GM12878 (cell line): ENCODE data around the gene C1QC.

Experiments used
- CTCF ChIP-seq, 3 experiments: IDR thresholded peaks in 2 of 3; conservative IDR thresholded peaks in 1 of 3; 2 replicates each; pipeline ENCODE4 v1.5.1; 2011; ENCODE audit warnings: low read depth in 3 of 3, low read length in 3 of 3, mild to moderate bottlenecking in 3 of 3, control low read depth in 2 of 3, moderate library complexity in 2 of 3, inconsistent platforms in 1 of 3, mixed read lengths in 1 of 3; ENCODE audit not compliant: control insufficient read depth in 2 of 3, insufficient read depth in 1 of 3; ENCODE audit errors: extremely low read depth in 1 of 3
- GABPA ChIP-seq: IDR thresholded peaks from 2 replicates; pipeline ENCODE4 v1.6.1; 2014; ENCODE audit warnings: antibody characterized with exemption, low read depth, mild to moderate bottlenecking, inconsistent platforms
- JUND ChIP-seq: IDR thresholded peaks from 2 replicates; pipeline ENCODE4 v1.6.1; 2012; ENCODE audit warnings: low read depth, mild to moderate bottlenecking, low read length, improper control_type of control experiment, moderate library complexity
- MLLT1 ChIP-seq: fragments of 450-650 bp; IDR thresholded peaks from 2 replicates; pipeline ENCODE4 v1.6.1; 2016; ENCODE audit warnings: mild to moderate bottlenecking
- MYC ChIP-seq: IDR thresholded peaks from 2 replicates; pipeline ENCODE4 v1.6.1; 2011; ENCODE audit warnings: mild to moderate bottlenecking, low read length, moderate library complexity, inconsistent platforms; ENCODE audit not compliant: insufficient read depth, insufficient replicate concordance, insufficient read length, severe bottlenecking
- NRF1 ChIP-seq: conservative IDR thresholded peaks from 2 replicates; pipeline ENCODE4 v1.6.1; 2011; ENCODE audit warnings: mild to moderate bottlenecking, low read depth, low read length, improper control_type of control experiment
- POLR2A ChIP-seq: IDR thresholded peaks from 2 replicates; pipeline ENCODE4 v1.6.1; 2011; ENCODE audit warnings: low read depth, mild to moderate bottlenecking, low read length
- SIN3A ChIP-seq: IDR thresholded peaks from 2 replicates; pipeline ENCODE4 v1.6.1; 2012; ENCODE audit warnings: low read depth, low read length, improper control_type of control experiment
- ZNF274 ChIP-seq: IDR thresholded peaks from one replicate; pipeline ENCODE4 v1.8.0; 2011; ENCODE audit not compliant: insufficient read length, insufficient read depth
- TF ChIP-seq, protein P1 (sequence below): fragments of 450-650 bp; IDR thresholded peaks from 2 replicates; pipeline ENCODE4 v1.6.1; 2017; ENCODE audit warnings: mild to moderate bottlenecking, moderate library complexity
- TF ChIP-seq, protein P2 (sequence below): IDR thresholded peaks from 2 replicates; pipeline ENCODE4 v1.6.1; 2012; ENCODE audit warnings: low read depth, low read length, improper control_type of control experiment

DNA sequence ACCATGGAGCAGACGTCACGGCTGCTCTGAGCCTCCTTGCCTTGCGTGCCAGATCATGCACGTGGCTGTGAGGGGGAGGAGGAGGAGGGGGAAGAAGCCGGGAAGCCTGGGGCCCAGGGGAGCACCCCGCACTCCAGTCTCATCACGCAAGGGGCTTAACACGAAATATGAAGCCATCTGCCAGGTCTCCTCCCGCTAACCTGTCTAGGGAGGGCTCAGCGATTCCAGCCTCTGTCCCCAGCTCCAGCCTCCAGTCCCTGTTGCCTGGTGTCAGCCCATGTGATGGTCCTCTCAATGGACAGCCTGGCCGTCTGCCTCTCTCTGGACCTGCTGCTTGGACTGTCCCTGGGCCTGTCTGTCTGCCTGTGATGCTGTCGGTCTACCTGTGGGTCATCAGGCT, 29.5 kb upstream of the C1QC start:
- TF ChIP-seq CTCF (IDR thresholded peaks at IDR 0.05 in 2 of 3, conservative IDR thresholded peaks at IDR 0.05 in 1 of 3; ENCODE audit: control insufficient read depth in 2 of 3, extremely low read depth in 1 of 3, insufficient read depth in 1 of 3, low read depth in 3 of 3, low read length in 3 of 3): no peak
- no peak for TF ChIP-seq ZNF274
- TF ChIP-seq, protein P1, sequence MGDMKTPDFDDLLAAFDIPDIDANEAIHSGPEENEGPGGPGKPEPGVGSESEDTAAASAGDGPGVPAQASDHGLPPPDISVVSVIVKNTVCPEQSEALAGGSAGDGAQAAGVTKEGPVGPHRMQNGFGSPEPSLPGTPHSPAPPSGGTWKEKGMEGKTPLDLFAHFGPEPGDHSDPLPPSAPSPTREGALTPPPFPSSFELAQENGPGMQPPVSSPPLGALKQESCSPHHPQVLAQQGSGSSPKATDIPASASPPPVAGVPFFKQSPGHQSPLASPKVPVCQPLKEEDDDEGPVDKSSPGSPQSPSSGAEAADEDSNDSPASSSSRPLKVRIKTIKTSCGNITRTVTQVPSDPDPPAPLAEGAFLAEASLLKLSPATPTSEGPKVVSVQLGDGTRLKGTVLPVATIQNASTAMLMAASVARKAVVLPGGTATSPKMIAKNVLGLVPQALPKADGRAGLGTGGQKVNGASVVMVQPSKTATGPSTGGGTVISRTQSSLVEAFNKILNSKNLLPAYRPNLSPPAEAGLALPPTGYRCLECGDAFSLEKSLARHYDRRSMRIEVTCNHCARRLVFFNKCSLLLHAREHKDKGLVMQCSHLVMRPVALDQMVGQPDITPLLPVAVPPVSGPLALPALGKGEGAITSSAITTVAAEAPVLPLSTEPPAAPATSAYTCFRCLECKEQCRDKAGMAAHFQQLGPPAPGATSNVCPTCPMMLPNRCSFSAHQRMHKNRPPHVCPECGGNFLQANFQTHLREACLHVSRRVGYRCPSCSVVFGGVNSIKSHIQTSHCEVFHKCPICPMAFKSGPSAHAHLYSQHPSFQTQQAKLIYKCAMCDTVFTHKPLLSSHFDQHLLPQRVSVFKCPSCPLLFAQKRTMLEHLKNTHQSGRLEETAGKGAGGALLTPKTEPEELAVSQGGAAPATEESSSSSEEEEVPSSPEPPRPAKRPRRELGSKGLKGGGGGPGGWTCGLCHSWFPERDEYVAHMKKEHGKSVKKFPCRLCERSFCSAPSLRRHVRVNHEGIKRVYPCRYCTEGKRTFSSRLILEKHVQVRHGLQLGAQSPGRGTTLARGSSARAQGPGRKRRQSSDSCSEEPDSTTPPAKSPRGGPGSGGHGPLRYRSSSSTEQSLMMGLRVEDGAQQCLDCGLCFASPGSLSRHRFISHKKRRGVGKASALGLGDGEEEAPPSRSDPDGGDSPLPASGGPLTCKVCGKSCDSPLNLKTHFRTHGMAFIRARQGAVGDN: no peak
- TF ChIP-seq, protein P2, sequence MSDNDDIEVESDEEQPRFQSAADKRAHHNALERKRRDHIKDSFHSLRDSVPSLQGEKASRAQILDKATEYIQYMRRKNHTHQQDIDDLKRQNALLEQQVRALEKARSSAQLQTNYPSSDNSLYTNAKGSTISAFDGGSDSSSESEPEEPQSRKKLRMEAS: no peak
- no peak for TF ChIP-seq MLLT1
- TF ChIP-seq NRF1: no peak
- TF ChIP-seq SIN3A: no peak
- no peak for TF ChIP-seq GABPA
- no peak for TF ChIP-seq MYC
- TF ChIP-seq POLR2A: no peak
- no peak for TF ChIP-seq JUND
